GM19025 (cell line): ENCODE measurements around the gene MAPK14.
"Not testable (repeated sequence)": the region's sequence is repeated elsewhere in the genome, so short reads cannot be mapped to it uniquely, and the experiment has no call there.

Experiments
- ATAC-seq: cut with Tn5 transposase; IDR thresholded peaks from one replicate; pipeline ENCODE4 v1.9.1; 2021; ENCODE audit warnings: mild to moderate bottlenecking, low read depth, moderate library complexity; ENCODE audit not compliant: unreplicated experiment

MAPK14 gene

GRCh38 chr6:36067374-36068011, 39.9 kb downstream of the MAPK14 start:
- ATAC-seq: no peak

DNA sequence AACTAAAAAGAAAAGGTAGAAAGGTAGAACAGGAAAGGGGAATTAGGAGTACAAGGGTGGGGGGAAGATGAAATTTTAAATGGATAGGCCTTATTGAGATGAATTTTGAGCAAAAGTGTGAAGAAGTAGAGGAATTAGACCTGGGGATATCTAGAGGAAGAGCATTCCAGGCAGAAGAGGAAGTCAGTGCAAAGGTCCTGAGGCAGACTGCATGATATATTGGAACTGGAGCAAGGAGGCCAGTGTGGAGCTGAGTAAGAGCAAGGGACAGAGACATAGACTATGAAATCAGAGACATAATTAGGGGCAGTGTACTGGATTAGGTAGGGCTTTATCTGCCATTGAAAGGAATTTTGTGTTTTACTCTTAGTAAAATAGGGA, 40.4 kb downstream of the MAPK14 start:
- ATAC-seq: no peak

- ATAC-seq: no peak
Measured at GRCh38 chr6:36068586-36068985, 41.0 kb downstream of the MAPK14 start.

DNA sequence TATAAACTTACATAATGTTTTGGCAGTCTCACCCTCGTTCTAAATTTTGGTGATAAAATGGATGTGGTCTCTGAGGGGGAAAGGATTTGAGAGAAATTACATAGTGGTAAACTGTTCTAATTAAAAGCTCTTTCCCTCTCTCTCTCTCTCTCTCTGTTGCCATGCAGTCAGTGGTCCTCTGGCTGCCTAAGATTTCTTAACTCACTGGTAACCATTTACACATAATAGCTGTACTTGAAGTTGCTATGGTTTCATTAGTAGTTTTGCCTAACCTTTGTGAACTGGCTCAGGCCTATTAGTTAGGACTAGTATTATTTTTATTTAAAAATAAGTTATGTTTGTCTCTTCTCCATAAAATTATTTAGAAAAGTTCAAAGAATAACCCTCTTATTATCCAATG, 42.0 kb downstream of the MAPK14 start:
- ATAC-seq: no peak

GRCh38 chr6:36070252-36070651, 42.6 kb downstream of the MAPK14 start:
- no peak for ATAC-seq

DNA sequence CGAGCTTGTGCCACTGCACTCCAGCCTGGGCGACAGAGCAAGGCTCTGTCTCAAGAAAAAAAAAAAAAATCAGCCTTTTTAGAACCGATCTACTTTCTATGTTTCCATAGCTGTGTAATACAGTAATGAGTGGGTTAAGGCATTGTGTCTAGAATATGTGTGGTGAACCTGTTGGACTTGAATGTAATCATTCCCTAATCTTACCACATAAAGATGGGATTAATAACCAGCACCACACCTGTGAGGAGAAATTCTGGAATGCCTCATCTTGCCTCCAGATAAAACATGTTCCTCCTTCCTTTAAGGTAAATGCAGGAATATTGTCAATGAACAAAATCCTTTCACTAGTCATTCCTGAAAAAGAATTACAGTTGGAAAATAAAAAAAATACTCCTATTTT, 43.7 kb downstream of the MAPK14 start:
- ATAC-seq: no peak

GRCh38 chr6:36071714-36072113, 44.1 kb downstream of the MAPK14 start:
- no peak for ATAC-seq

GRCh38 chr6:36072681-36073080, 45.1 kb downstream of the MAPK14 start:
- no peak for ATAC-seq

DNA sequence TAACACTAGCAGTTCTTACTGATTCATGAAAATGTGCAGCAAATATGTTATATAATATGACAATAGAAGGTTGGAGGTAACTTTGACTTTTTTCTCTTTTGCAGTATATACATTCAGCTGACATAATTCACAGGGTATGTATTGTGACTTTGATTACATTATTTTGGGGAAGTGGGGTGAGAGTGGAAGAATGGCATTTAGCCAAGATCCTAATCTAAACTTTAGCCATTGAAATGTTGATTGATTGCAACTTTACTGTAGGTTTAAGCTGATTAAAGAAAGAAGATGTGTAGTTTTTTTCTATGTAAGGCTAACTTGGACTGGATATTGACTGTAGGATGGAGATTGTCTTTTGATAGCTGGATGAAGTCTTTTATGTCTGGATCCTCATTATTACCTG, 46.0 kb downstream of the MAPK14 start:
- no peak for ATAC-seq

GRCh38 chr6:36075656-36076055, 48.0 kb downstream of the MAPK14 start:
- no peak for ATAC-seq

- no peak for ATAC-seq
Measured at GRCh38 chr6:36076178-36077063, 48.8 kb downstream of the MAPK14 start.

GRCh38 chr6:36078159-36078558, 50.6 kb downstream of the MAPK14 start:
- ATAC-seq: no peak

- ATAC-seq: no peak
Measured at GRCh38 chr6:36079601-36080000, 52.0 kb downstream of the MAPK14 start.

DNA sequence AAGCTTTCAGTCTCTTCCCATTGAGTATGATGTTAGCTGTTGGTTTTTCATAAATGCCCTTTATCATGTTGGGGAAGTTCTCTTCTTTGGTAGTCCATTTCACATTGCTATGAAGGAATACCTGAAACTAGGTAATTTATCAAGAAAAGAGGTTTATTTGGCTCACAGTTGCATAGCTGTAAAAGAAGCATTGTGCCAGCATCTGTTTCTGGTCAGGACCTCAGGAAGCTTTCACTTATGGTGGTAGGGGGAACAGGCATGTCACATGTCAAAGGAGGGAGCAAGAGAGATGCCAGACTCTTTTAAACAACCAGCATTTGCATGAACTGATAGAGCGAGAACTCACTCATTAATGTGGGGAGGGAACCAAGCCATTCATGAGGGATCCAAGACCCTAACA, 54.7 kb downstream of the MAPK14 start:
- no peak for ATAC-seq

- ATAC-seq: no peak
Measured at GRCh38 chr6:36083446-36083845, 55.8 kb downstream of the MAPK14 start.

DNA sequence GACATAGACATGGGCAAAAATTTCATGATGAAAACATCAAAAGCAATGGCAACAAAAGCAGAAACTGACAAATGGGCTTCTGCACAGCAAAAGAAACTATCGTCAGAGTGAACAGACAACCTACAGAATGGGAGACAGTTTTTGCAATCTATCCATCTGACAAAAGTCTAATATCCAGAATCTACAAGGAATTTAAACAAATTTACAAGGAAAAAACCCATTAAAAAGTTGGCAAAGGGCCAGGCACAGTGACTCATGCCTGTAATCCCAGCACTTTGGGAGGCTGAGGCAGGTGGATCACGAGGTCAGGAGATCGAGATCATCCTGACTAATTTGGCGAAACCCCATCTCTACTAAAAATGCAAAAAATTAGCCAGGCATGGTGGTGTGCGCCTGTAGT, 60.6 kb downstream of the MAPK14 start:
- ATAC-seq: not testable (repeated sequence)

- no peak for ATAC-seq
Measured at GRCh38 chr6:36089048-36089447, 61.4 kb downstream of the MAPK14 start.

GRCh38 chr6:36094238-36094637, 66.6 kb downstream of the MAPK14 start:
- no peak for ATAC-seq

DNA sequence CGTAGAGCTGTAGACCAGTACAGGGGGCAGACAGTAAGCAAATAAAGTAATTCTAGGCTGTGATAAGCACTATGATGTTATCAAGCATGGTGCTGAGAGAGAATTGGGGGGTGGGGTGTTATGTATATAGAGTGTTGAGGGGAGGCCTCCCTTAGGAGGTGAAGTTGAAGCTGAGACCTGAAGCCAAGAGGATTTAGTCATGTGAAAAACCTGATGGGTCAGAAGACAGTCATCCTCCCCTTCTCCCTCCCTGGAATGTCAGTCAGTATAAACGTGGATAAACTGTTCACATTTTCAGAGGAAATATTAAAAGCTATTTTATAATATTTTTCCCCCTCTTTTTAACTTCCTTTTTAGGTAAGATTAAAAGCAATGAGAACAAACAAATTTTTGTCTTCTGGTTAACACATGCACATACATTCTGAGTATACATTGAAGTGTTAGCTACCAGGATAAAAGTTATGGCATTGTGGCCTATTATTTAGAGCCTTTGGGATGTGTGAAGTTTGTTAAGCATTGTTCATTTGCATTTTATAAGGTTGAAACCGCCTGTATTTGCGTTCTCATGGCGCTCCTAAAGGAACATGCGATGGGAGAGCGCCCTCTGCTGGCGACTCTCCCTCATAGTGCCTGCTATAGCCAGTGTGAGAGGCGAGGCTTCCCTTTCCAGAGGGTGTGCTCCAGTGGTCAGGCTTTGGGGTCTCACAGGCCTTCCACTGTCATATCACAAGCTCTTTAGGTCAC, 67.3 kb downstream of the MAPK14 start:
- ATAC-seq: no peak

GRCh38 chr6:36095497-36096391, 68.1 kb downstream of the MAPK14 start:
- ATAC-seq: no peak
